Measurements from ENCODE around the gene CCL4L2.

DNA sequence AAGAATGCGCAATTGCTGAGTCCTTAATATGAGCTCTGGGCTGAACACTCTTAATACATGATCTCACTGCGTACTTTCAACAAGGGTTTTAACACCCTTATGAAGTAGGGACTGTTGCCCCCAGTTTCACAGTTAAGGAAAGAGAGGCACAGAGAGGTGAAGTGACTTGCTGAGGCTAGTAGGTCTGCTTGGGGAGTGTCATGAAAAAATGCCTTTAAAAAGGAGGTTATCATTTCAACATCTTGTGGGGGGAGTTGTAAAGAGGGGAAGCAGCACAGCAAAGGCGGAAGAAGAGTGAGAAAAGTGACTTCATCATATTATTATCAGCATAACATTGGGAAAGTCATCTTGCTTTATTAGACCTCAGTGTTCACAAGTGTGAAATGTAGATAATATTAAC lies 2.1 kb downstream of the CCL4L2 start:
- TF ChIP-seq, protein P1, sequence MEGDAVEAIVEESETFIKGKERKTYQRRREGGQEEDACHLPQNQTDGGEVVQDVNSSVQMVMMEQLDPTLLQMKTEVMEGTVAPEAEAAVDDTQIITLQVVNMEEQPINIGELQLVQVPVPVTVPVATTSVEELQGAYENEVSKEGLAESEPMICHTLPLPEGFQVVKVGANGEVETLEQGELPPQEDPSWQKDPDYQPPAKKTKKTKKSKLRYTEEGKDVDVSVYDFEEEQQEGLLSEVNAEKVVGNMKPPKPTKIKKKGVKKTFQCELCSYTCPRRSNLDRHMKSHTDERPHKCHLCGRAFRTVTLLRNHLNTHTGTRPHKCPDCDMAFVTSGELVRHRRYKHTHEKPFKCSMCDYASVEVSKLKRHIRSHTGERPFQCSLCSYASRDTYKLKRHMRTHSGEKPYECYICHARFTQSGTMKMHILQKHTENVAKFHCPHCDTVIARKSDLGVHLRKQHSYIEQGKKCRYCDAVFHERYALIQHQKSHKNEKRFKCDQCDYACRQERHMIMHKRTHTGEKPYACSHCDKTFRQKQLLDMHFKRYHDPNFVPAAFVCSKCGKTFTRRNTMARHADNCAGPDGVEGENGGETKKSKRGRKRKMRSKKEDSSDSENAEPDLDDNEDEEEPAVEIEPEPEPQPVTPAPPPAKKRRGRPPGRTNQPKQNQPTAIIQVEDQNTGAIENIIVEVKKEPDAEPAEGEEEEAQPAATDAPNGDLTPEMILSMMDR (IDR thresholded peaks at IDR 0.05), result no peak
- TF ChIP-seq POLR2A (IDR thresholded peaks at IDR 0.05), result no peak

All from heart left ventricle (tissue), 13 donors.